Measurements from ENCODE around the gene ELL2. TPM values are rescaled to one million over a fixed set of nuclear protein-coding genes. Genes with fewer than 3 reads are reported as not detected.

Gene ELL2
- total RNA-seq, 1 experiment from 2014 or later = 27.5 TPM

DNA sequence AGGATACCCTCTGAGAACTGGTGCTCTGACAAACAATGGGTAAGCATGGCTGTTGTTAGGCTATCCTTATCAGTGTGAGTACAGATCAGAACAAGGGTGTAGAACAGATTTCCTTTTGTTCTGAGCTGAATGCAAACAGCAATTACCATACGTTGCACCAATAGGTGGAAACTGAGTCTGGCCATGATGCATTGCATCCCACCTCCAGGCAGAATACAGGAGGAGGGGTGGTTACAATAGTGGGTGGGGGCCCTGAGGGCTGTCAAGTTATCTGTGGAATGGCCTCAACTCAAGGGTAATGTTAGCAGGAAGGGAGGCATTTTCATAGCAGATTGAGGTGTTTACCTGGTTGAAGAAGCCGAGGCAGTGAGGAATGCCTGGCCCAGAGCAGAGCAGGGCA lies 84.9 kb downstream of the ELL2 start:
- no CpG with 5 or more reads among the region's 2 CpGs for WGBS (ENCODE audit: extremely low coverage, insufficient read length, low lambda C conversion rate)
- H3K36me3 Mint-ChIP-seq (ENCODE audit: insufficient read depth in 1 of 3, low read depth in 3 of 3) = no peaks in the 10 kb centered on the region
- no peak overlapping the region for H3K23ac ChIP-seq (ENCODE audit: insufficient read length, low read depth, low read length)
- H3K14ac ChIP-seq (ENCODE audit: insufficient read depth, low read length) = no peak overlapping the region
- H3K23me2 ChIP-seq (ENCODE audit: insufficient read length, low read depth, low read length, poor library complexity, severe bottlenecking) = no peaks in the 10 kb centered on the region
- H2BK5ac ChIP-seq (ENCODE audit: insufficient read length, low read length) = no peak overlapping the region
- no peak overlapping the region for H3K4ac ChIP-seq (ENCODE audit: low read depth, low read length)
- no peaks in the 10 kb centered on the region for H3K27me3 Mint-ChIP-seq (ENCODE audit: low read depth)
- no peak overlapping the region for H4K91ac ChIP-seq (ENCODE audit: insufficient read length, low read depth, low read length)
- TF ChIP-seq, protein P1, sequence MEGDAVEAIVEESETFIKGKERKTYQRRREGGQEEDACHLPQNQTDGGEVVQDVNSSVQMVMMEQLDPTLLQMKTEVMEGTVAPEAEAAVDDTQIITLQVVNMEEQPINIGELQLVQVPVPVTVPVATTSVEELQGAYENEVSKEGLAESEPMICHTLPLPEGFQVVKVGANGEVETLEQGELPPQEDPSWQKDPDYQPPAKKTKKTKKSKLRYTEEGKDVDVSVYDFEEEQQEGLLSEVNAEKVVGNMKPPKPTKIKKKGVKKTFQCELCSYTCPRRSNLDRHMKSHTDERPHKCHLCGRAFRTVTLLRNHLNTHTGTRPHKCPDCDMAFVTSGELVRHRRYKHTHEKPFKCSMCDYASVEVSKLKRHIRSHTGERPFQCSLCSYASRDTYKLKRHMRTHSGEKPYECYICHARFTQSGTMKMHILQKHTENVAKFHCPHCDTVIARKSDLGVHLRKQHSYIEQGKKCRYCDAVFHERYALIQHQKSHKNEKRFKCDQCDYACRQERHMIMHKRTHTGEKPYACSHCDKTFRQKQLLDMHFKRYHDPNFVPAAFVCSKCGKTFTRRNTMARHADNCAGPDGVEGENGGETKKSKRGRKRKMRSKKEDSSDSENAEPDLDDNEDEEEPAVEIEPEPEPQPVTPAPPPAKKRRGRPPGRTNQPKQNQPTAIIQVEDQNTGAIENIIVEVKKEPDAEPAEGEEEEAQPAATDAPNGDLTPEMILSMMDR (conservative IDR thresholded peaks at IDR 0.05) = no peak
- no peak overlapping the region for H2AFZ ChIP-seq (ENCODE audit: low read length)
- no peaks in the 10 kb centered on the region for H4K20me1 ChIP-seq (ENCODE audit: control insufficient read depth, insufficient read depth, insufficient read length)
- no peak overlapping the region for H4K5ac ChIP-seq (ENCODE audit: insufficient read length, low read depth, low read length)
- no peak overlapping the region for H3K27ac ChIP-seq (ENCODE audit: insufficient read length, low read depth, low read length)
- no peak overlapping the region for H2BK15ac ChIP-seq (ENCODE audit: low read depth, low read length)
- H3K9me3 ChIP-seq (ENCODE audit: control insufficient read depth, low read depth, low read length) = no peaks in the 10 kb centered on the region
- H3K79me2 ChIP-seq (ENCODE audit: insufficient read depth, low read length) = no peaks in the 10 kb centered on the region
- H3T11ph ChIP-seq (ENCODE audit: low read length) = no peak overlapping the region
- no peaks in the 10 kb centered on the region for H3K79me1 ChIP-seq (ENCODE audit: insufficient read depth, low read depth, low read length, poor library complexity, severe bottlenecking)
- no peak for DNase-seq
- peaks cover 4% of the 10 kb centered on the region; the same call in 1 of the 2 replicates for H3K4me1 ChIP-seq (ENCODE audit: insufficient read depth, low read length)
- no peak overlapping the region for H3K4me2 ChIP-seq (ENCODE audit: insufficient read depth, insufficient read length, low read length)
- no peak overlapping the region for H2AK5ac ChIP-seq (ENCODE audit: insufficient read length, low read length)
- no peak overlapping the region for H3K56ac ChIP-seq (ENCODE audit: insufficient read length, low read depth, low read length)
- no peak overlapping the region for H3K18ac ChIP-seq (ENCODE audit: insufficient read length, low read depth, low read length)
- no peaks in the 10 kb centered on the region for H3K27me3 ChIP-seq (ENCODE audit: insufficient read depth, low read length)
- H3K27ac Mint-ChIP-seq = no peak overlapping the region
- H3K4me3 Mint-ChIP-seq = no peak overlapping the region
- no peak overlapping the region for H2BK120ac ChIP-seq (ENCODE audit: low read depth, low read length, poor library complexity, severe bottlenecking)
- no peaks in the 10 kb centered on the region for H3K9me3 Mint-ChIP-seq
- H2BK20ac ChIP-seq (ENCODE audit: low read depth, low read length, poor library complexity, severe bottlenecking) = no peak overlapping the region
- H3K9ac ChIP-seq (ENCODE audit: extremely low read depth, insufficient read length, low read length) = no peak overlapping the region
- no peak overlapping the region for H4K8ac ChIP-seq (replicated peaks; ENCODE audit: insufficient read length, low read depth, low read length)
- H2BK12ac ChIP-seq (ENCODE audit: insufficient read length, low read depth, low read length) = no peak overlapping the region
- H3K4me1 Mint-ChIP-seq = peaks cover 7 to 10% of the 10 kb centered on the region in 2 experiments
